Stimulated activated CD8-positive, alpha-beta memory T cell treated with anti-CD3 and anti-CD28 coated beads, Interleukin-15, amount 100 ng/mL, for 48 hours (primary cell): Measurements from ENCODE around the gene SEMA3B.

ENCODE experiments used
- DNase-seq, 2 donors: peaks; one replicate each; pipeline ENCODE4 v3.0.0-alpha.2; 2020; ENCODE audit warnings: low read depth in 2 of 2

SEMA3B gene

DNA sequence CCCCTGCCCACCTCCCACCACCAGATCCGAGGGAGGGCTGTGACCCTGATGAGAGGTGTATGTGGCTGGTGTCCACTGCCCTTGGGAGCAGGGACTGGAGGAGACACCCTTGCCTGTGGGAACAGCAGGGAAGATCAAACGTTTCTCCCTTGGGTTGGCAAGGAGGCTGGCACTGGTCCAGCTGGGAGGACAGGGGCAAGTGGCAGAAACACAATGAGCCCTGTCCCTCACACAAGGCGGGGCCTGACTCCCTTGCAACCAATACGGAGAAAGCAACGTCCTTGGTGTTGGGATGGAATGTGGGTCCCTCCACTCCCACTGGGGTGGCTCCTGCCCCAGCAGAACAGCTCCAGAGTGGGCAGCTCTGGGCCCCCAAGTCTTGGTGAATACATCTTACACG lies 48.4 kb downstream of the SEMA3B start:
- DNase-seq, result no peak

DNA sequence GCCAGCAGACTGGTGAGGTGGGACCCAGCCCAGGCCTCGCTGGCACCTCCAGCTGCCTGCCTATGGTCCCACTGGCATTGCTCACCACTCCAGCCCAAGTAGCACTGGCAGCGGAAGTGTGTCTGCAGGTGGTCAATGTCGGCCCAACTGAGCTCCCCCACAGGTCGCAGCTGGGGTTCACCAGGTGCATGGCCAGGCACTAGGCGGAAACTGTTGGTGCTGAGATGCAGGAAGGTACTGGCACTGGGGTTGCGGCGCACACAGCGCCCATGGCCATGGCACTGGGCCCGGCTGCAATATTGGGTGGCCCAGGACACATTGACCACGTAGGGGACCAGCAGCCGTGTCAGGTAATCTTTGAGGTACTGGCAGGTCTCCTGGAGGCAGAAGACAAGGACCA lies 49.2 kb downstream of the SEMA3B start:
- no peak for DNase-seq

DNA sequence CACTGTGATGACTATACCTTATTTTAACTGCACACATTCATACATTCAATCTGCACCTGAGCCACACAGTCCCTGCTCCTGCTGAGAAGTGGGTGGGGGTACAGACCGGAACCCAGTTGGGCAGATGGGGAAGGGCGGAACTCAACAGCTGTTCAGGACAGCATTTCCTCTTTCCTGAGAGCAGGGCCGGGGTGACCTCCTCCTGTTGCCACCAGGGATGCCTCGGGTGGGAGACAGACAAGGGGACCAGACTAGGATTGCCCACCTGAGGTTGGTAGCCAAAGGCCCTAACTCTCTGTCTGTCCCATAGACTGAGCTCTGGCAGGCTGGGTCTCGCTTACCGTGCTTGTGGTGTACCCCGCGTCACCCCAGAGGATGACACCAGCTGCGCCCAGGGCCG lies 49.7 kb downstream of the SEMA3B start:
- DNase-seq, result no peak

- DNase-seq, result no peak
Measured at GRCh38 chr3:50319181-50319893, 50.4 kb downstream of the SEMA3B start.

GRCh38 chr3:50319894-50320625 lies 51.1 kb downstream of the SEMA3B start:
- DNase-seq, result no peak

- DNase-seq, result peak; percentile 44 to 45
Measured at GRCh38 chr3:50320853-50321335, 51.9 kb downstream of the SEMA3B start.

- DNase-seq, result peak; percentile 73
Measured at GRCh38 chr3:50321336-50322114, 52.6 kb downstream of the SEMA3B start.

DNA sequence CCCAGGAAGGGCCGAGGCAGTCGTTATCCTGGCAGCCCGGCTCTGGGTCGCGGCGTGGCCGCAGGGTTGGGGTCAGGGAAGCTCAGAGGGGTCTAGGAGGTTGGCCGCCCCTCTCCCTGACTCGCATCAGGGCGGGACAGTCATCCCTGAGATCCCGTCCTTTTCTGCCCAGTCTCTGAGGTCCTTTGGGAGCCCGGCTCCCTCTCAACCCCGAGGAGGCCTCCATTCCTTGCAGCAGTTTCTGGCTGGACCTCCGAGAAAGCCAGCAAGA lies 53.1 kb downstream of the SEMA3B start:
- no peak for DNase-seq

GRCh38 chr3:50322386-50323091 lies 53.6 kb downstream of the SEMA3B start, which contains the start of gene HYAL2:
HYAL2 (minus strand) TSS chr3:50322745; CDS start chr3:50320489, 2,256 bp downstream.
- no peak for DNase-seq

GRCh38 chr3:50323092-50323600 lies 54.2 kb downstream of the SEMA3B start:
- no peak for DNase-seq

GRCh38 chr3:50323614-50324199 lies 54.8 kb downstream of the SEMA3B start:
- no peak for DNase-seq

- peak; percentile 47 to 53 for DNase-seq
Measured at GRCh38 chr3:50324351-50325112, 55.6 kb downstream of the SEMA3B start.

DNA sequence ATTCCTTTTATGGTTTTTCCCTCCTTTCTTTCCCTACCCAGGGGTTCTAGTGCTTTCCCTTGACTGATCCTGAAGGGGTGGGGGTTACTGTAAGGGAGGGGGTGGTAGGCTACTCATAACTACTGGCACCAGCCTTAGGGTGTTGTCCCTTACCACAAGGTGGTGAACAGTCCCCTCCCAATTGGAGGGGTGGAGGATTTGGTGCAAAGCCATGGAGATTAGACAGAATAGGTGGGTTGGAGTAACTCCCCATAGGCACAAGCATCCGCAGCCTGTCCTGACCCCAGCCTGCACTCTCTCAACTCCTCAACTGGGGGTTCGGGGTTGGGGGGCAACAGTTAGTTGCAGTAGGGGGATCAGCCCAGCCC lies 56.1 kb downstream of the SEMA3B start:
- no peak for DNase-seq

- no peak for DNase-seq
Measured at GRCh38 chr3:50325497-50326181, 56.7 kb downstream of the SEMA3B start.

DNA sequence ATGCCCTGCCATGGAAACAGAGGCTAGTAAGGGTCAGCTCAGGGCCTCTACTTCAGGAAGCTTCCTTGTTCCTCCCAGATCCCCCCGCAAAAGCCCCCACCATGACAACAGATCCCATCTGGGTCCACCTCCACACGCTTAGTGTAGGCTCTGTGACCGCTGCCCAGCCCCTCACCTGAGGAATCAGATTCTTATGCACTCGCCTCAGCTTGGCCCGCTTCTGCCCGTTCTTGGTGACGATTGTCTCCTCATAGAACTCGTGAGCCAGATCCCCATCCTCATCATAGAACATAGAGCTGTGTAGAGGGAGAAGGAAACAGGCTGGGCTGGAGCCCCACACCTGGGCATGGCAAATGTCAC lies 57.2 kb downstream of the SEMA3B start:
- no peak for DNase-seq

DNA sequence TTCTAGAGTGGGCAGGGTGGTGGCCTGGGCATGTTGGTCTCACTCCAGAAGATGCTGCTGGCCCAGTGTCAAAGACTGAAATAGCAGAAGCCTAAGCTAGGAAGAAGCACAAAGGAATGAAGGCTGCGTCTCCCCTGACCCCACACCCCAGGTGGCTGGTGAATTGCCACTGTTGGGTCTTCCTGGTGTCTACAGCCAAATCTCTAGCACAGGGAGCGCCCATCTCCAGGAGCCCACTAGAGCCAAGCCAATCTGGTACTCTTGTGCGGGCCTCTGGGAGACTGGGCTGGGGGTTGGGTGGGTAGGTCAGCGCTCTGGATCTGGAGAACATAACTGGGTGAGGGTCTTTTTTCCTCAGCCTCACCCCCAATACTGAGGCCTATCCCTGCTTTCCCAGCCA lies 58.2 kb downstream of the SEMA3B start:
- DNase-seq, result no peak
